Left ventricle myocardium inferior (tissue), 1 donor: ENCODE results near the gene PCNT. TPM values are rescaled to one million over a fixed set of nuclear protein-coding genes. Genes with fewer than 3 reads are reported as not detected.
A peak's percentile ranks its signal among the peaks of the same experiment; 100 is the strongest.

Experiments used
- DNase-seq: peaks from one replicate; pipeline ENCODE4 v3.0.0-alpha.2; 2020
- H3K27ac ChIP-seq: fragments of 200-600 bp; replicated peaks from 2 replicates; pipeline ENCODE4 v1.8.0; 2021
- H3K27me3 ChIP-seq: fragments of 200-600 bp; 2 replicates; pipeline ENCODE4 v1.8.0; 2021; ENCODE audit warnings: low read depth
- H3K36me3 ChIP-seq: fragments of 200-600 bp; 2 replicates; pipeline ENCODE4 v1.8.0; 2021
- H3K4me1 ChIP-seq: fragments of 200-600 bp; 2 replicates; pipeline ENCODE4 v1.8.0; 2021
- H3K4me3 ChIP-seq: fragments of 200-600 bp; 2 replicates; pipeline ENCODE4 v1.8.0; 2021; ENCODE audit warnings: mild to moderate bottlenecking, moderate library complexity
- H3K9me3 ChIP-seq: fragments of 200-600 bp; replicated peaks from 2 replicates; pipeline ENCODE4 v1.8.0; 2021
- CTCF ChIP-seq: fragments of 200-600 bp; IDR thresholded peaks from 2 replicates; pipeline ENCODE4 v1.8.0; 2021; ENCODE audit warnings: antibody characterized with exemption, mild to moderate bottlenecking, borderline replicate concordance
- intact Hi-C: fragments of 100-400 bp; cut with micrococcal nuclease; formaldehyde crosslinking; loops from one replicate; pipeline ENCODE4 v1.11.0; 2022
- total RNA-seq: library from RNA; stranded (reverse); fragmentation: NEBNext Ultra II Directional; extraction: Animal tissue kit (Norgen Biotek cat#: 25700); gene quantifications from one replicate; pipeline ENCODE4 v1.2.1, GENCODE V29; 2021
- donor health status: DM: no; HTN: yes; CAD: no; lungs with severe emphysema.

PCNT gene
- total RNA-seq, 1 donor from 2014 or later: 36.3 TPM

DNA sequence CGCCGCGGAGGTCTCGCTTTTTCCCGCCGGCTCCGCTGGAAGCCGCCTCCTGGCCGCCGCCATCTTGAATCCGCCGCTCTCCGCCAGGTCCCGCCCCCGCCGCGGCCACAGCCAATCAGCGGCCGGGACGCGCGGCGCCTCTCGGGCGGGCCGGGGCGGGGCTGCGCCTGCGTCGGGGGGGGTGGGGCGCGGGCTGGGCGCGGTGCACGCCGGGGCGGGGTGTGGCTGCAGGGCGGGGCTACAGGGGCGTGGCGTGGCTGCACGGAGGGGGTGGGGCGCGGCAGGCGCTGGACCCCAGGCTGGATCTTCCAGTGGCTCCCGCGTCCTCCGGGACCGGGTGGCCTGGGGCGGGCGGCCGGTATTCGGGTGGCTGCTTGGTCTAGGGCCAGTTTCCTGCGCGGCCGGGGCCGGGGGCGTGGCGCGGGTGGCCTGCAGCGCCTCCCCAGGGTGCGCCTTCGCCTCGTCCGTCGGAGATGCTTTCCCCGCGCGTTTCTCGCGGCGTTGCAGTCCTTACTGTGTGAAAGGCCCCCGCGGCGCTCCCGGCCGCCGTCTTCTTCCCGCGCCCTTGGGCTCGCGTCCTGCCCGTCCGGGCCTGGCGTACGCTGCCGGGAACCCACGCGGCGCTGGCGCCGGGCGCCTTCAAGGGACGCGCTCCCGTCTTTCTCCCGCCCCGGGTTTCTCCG, 575 bp downstream of the PCNT start:
- intact Hi-C loops: no loop called here
- peak overlapping the region; percentile 95 for H3K4me3 ChIP-seq
- H3K36me3 ChIP-seq: peaks cover 20% of the 10 kb centered on the region
- TF ChIP-seq CTCF: no peak
- no peaks in the 10 kb centered on the region for H3K27me3 ChIP-seq
- peak; percentile 87 for DNase-seq
- H3K27ac ChIP-seq: peak overlapping the region; percentile 98
- peaks cover 39% of the 10 kb centered on the region for H3K4me1 ChIP-seq
- no peaks in the 10 kb centered on the region for H3K9me3 ChIP-seq

DNA sequence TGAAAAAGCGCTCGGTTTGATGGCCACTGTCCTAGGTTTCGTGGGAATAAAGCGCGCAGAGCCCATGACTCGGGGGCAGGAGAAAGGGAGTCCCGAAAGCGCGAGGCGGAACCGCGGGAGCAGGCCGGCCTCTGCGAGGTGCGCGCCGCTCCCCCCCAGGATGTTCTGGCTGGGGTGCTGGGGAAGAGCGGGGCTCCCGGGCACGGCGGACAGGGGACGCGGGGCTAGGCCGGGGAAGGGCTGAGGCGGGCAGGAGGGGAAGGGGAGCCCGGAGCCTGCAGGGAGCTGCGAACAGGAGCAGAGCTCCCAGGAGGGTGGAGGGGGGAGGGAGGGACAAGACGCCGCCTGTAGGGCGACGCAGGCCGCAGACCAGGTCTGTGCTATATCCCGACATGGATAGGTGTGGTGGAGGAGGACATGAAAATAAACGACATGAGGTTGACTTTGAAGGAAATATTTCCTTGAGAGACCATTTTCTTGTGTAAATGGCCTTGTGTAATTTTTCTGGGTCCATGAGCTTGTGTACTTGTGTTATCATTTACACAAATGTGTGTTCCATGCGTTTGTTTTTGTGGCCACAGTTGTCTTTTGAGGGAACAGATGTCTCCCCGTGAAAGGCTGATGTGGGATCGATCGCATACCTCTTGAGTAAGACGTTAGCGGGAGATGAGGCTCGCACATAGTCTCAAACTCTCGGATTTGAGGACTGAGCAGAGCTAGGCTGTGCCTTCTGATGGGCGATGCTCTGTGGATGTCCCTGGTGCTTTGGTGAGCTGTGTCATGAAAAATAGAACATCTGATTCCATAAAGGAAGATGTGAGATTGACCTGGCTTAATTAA, 1.3 kb downstream of the PCNT start:
- intact Hi-C loops: no loop called here
- peaks cover 26% of the 10 kb centered on the region for H3K36me3 ChIP-seq
- peak overlapping the region; percentile 95 for H3K4me3 ChIP-seq
- peaks cover 39% of the 10 kb centered on the region for H3K4me1 ChIP-seq
- no peaks in the 10 kb centered on the region for H3K9me3 ChIP-seq
- DNase-seq: peak; percentile 42
- peak overlapping the region; percentile 98 for H3K27ac ChIP-seq
- TF ChIP-seq CTCF: peak; percentile 51
- H3K27me3 ChIP-seq: no peaks in the 10 kb centered on the region

- Histone ChIP-seq H3K27ac (peak overlapping the region; percentile 98), H3K4me1 (peaks cover 39% of the 10 kb centered on the region), H3K9me3 (no peaks in the 10 kb centered on the region), H3K27me3 (no peaks in the 10 kb centered on the region), H3K36me3 (peaks cover 28% of the 10 kb centered on the region), H3K4me3 (no peak overlapping the region)
- DNase-seq: no peak
- TF ChIP-seq CTCF: no peak
- intact Hi-C loops: no loop called here
Observed at GRCh38 chr21:46326110-46326703, 2.3 kb downstream of the PCNT start.

- Histone ChIP-seq H3K27me3 (no peaks in the 10 kb centered on the region), H3K27ac (no peak overlapping the region), H3K4me1 (peaks cover 29% of the 10 kb centered on the region), H3K9me3 (no peaks in the 10 kb centered on the region), H3K4me3 (no peak overlapping the region), H3K36me3 (peaks cover 34% of the 10 kb centered on the region)
- no peak for DNase-seq
- intact Hi-C loops: no loop called here
- TF ChIP-seq CTCF: no peak
Observed at GRCh38 chr21:46327711-46328110, 3.8 kb downstream of the PCNT start.

DNA sequence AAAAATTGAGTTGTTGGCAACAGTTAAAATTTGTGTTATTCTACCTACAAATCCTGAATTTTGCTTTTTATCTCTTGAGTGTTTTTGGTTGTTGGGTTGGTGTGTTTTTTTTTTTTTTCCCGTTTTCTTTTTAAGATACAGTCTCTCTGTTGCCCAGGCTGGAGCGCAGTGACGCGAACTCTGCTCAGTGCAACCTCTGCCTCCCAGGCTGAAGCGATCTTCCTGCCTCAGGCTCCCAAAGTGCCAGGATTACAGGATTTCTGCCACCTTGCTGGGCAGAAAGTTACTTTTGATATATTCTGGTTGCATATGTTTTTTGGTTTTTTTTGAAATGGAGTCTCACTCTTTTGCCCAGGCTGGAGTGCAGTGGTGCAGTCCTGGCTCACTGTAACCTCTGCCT, 4.2 kb downstream of the PCNT start:
- Histone ChIP-seq H3K4me1 (peaks cover 25% of the 10 kb centered on the region), H3K36me3 (peaks cover 34% of the 10 kb centered on the region), H3K9me3 (no peaks in the 10 kb centered on the region), H3K27me3 (no peaks in the 10 kb centered on the region), H3K27ac (no peak overlapping the region), H3K4me3 (no peak overlapping the region)
- no peak for DNase-seq
- intact Hi-C loops: no loop called here
- no peak for TF ChIP-seq CTCF
